Measurements from ENCODE around the gene HDAC11. TPM values are rescaled to one million over a fixed set of nuclear protein-coding genes. Genes with fewer than 3 reads are reported as not detected.

Gene HDAC11
- total RNA-seq, 1 experiment from 2014 or later = 7.0 TPM

GRCh38 chr3:13536832-13537231 lies 56.7 kb downstream of the HDAC11 start:
- peaks cover 3% of the 10 kb centered on the region; the same call in 1 of the 2 replicates for H3K4me1 ChIP-seq (ENCODE audit: insufficient read depth, low read length)
- H3K9ac ChIP-seq (ENCODE audit: extremely low read depth, insufficient read length, low read length) = no peak overlapping the region
- H3K27ac Mint-ChIP-seq = peak overlapping the region; percentile 23 to 68 (median 56); a peak in 3 of 7 replicates
- H3K4ac ChIP-seq (ENCODE audit: low read depth, low read length) = no peak overlapping the region
- H3K23ac ChIP-seq (ENCODE audit: insufficient read length, low read depth, low read length) = no peak overlapping the region
- peaks cover 7% of the 10 kb centered on the region for H3K27me3 Mint-ChIP-seq (ENCODE audit: low read depth)
- no peak overlapping the region for H3K27ac ChIP-seq (ENCODE audit: insufficient read length, low read depth, low read length)
- no peaks in the 10 kb centered on the region for H3K27me3 ChIP-seq (ENCODE audit: insufficient read depth, low read length)
- peaks cover 0 to 3% of the 10 kb centered on the region in 2 experiments; a peak in 3 of 5 replicates for H3K9me3 Mint-ChIP-seq
- no CpG with 5 or more reads among the region's 8 CpGs for WGBS (ENCODE audit: extremely low coverage, insufficient read length, low lambda C conversion rate)
- no peaks in the 10 kb centered on the region for H4K20me1 ChIP-seq (ENCODE audit: control insufficient read depth, insufficient read depth, insufficient read length)
- no peak overlapping the region for H2BK15ac ChIP-seq (ENCODE audit: low read depth, low read length)
- H3K14ac ChIP-seq (ENCODE audit: insufficient read depth, low read length) = no peak overlapping the region
- H3K9me3 ChIP-seq (ENCODE audit: control insufficient read depth, low read depth, low read length) = no peaks in the 10 kb centered on the region
- no peak overlapping the region for H4K5ac ChIP-seq (ENCODE audit: insufficient read length, low read depth, low read length)
- H3K18ac ChIP-seq (ENCODE audit: insufficient read length, low read depth, low read length) = no peak overlapping the region
- H4K91ac ChIP-seq (ENCODE audit: insufficient read length, low read depth, low read length) = no peak overlapping the region
- H3K79me2 ChIP-seq (ENCODE audit: insufficient read depth, low read length) = no peaks in the 10 kb centered on the region
- no peak overlapping the region for H2BK5ac ChIP-seq (ENCODE audit: insufficient read length, low read length)
- H2AK5ac ChIP-seq (ENCODE audit: insufficient read length, low read length) = no peak overlapping the region
- H3K4me2 ChIP-seq (ENCODE audit: insufficient read depth, insufficient read length, low read length) = no peak overlapping the region
- H2BK120ac ChIP-seq (ENCODE audit: low read depth, low read length, poor library complexity, severe bottlenecking) = no peak overlapping the region
- H3K36me3 Mint-ChIP-seq (ENCODE audit: insufficient read depth in 1 of 3, low read depth in 3 of 3) = no peaks in the 10 kb centered on the region; a peak in 1 of 7 replicates
- no peak for DNase-seq
- no peak overlapping the region for H4K8ac ChIP-seq (replicated peaks; ENCODE audit: insufficient read length, low read depth, low read length)
- no peak overlapping the region for H2BK20ac ChIP-seq (ENCODE audit: low read depth, low read length, poor library complexity, severe bottlenecking)
- no peak overlapping the region for H3K4me3 Mint-ChIP-seq
- no peak overlapping the region for H2AFZ ChIP-seq (ENCODE audit: low read length)
- no peak overlapping the region for H3T11ph ChIP-seq (ENCODE audit: low read length)
- H3K4me1 Mint-ChIP-seq = peaks cover 10 to 18% of the 10 kb centered on the region in 2 experiments
- H3K79me1 ChIP-seq (ENCODE audit: insufficient read depth, low read depth, low read length, poor library complexity, severe bottlenecking) = no peaks in the 10 kb centered on the region
- TF ChIP-seq, protein P1, sequence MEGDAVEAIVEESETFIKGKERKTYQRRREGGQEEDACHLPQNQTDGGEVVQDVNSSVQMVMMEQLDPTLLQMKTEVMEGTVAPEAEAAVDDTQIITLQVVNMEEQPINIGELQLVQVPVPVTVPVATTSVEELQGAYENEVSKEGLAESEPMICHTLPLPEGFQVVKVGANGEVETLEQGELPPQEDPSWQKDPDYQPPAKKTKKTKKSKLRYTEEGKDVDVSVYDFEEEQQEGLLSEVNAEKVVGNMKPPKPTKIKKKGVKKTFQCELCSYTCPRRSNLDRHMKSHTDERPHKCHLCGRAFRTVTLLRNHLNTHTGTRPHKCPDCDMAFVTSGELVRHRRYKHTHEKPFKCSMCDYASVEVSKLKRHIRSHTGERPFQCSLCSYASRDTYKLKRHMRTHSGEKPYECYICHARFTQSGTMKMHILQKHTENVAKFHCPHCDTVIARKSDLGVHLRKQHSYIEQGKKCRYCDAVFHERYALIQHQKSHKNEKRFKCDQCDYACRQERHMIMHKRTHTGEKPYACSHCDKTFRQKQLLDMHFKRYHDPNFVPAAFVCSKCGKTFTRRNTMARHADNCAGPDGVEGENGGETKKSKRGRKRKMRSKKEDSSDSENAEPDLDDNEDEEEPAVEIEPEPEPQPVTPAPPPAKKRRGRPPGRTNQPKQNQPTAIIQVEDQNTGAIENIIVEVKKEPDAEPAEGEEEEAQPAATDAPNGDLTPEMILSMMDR (conservative IDR thresholded peaks at IDR 0.05) = no peak
- no peaks in the 10 kb centered on the region for H3K23me2 ChIP-seq (ENCODE audit: insufficient read length, low read depth, low read length, poor library complexity, severe bottlenecking)
- no peak overlapping the region for H3K56ac ChIP-seq (ENCODE audit: insufficient read length, low read depth, low read length)
- no peak overlapping the region for H2BK12ac ChIP-seq (ENCODE audit: insufficient read length, low read depth, low read length)

Measured in H9 (cell line).